GM18873 (cell line): Measurements from ENCODE around the gene KRTAP19-5.
"Not testable (repeated sequence)": the region's sequence is repeated elsewhere in the genome, so short reads cannot be mapped to it uniquely, and the experiment has no call there.

Source experiments
- ATAC-seq: cut with Tn5 transposase; IDR thresholded peaks from one replicate; pipeline ENCODE4 v1.9.1; 2021; ENCODE audit warnings: mild to moderate bottlenecking, moderate library complexity, moderate number of reproducible peaks; ENCODE audit not compliant: unreplicated experiment, low FRiP score

The KRTAP19-5 gene

GRCh38 chr21:30502041-30502440 lies at the start of gene KRTAP19-5:
TSS of gene KRTAP19-5 (minus strand) at chr21:30502141. CDS start at chr21:30502090, 51 bp downstream.
- ATAC-seq, result no peak

GRCh38 chr21:30541764-30542163 lies 39.8 kb upstream of the KRTAP19-5 start, which contains the start of gene KRTAP19-6:
TSS of gene KRTAP19-6 (minus strand) at chr21:30541864. CDS start at chr21:30541833, 31 bp downstream.
- no peak for ATAC-seq

- ATAC-seq, result no peak
Observed at GRCh38 chr21:30518876-30519275, 16.9 kb upstream of the KRTAP19-5 start.

GRCh38 chr21:30515681-30516080 lies 13.7 kb upstream of the KRTAP19-5 start:
- no peak for ATAC-seq

- ATAC-seq, result not testable (repeated sequence)
Observed at GRCh38 chr21:30505621-30506205, 3.8 kb upstream of the KRTAP19-5 start.

- ATAC-seq, result no peak
Observed at GRCh38 chr21:30497065-30497464, 4.9 kb downstream of the KRTAP19-5 start, which contains the start of gene KRTAP19-4. TSS of gene KRTAP19-4 (minus strand) at chr21:30497165. CDS start at chr21:30497110, 55 bp downstream.

GRCh38 chr21:30491963-30492428 lies 9.9 kb downstream of the KRTAP19-5 start, which contains the start of gene KRTAP19-3:
TSS of gene KRTAP19-3 (minus strand) at chr21:30492013. CDS start at chr21:30491957, 56 bp downstream.
- ATAC-seq, result no peak

- ATAC-seq, result no peak
Observed at GRCh38 chr21:30487336-30487735, 14.6 kb downstream of the KRTAP19-5 start, which contains the start of gene KRTAP19-2. TSS of gene KRTAP19-2 (minus strand) at chr21:30487436. CDS start at chr21:30487348, 88 bp downstream.

- ATAC-seq, result no peak
Observed at GRCh38 chr21:30486180-30486579, 15.8 kb downstream of the KRTAP19-5 start.

GRCh38 chr21:30482130-30482529 lies 19.8 kb downstream of the KRTAP19-5 start:
- no peak for ATAC-seq

- ATAC-seq, result no peak
Observed at GRCh38 chr21:30480145-30480544, 21.8 kb downstream of the KRTAP19-5 start, which contains the start of gene KRTAP19-1. TSS of gene KRTAP19-1 (minus strand) at chr21:30480367. CDS start at chr21:30480317, 50 bp downstream.

GRCh38 chr21:30479259-30479658 lies 22.7 kb downstream of the KRTAP19-5 start:
- no peak for ATAC-seq

GRCh38 chr21:30478004-30478403 lies 23.9 kb downstream of the KRTAP19-5 start:
- no peak for ATAC-seq

GRCh38 chr21:30468900-30469714 lies 32.8 kb downstream of the KRTAP19-5 start:
- ATAC-seq, result no peak

- ATAC-seq, result no peak
Observed at GRCh38 chr21:30463713-30464112, 38.2 kb downstream of the KRTAP19-5 start.
